PC-3 (cell line): Measurements from ENCODE around the gene CFAP54.

Experiments used
- CTCF ChIP-seq: fragments of 300-600 bp; sonication (generic); conservative IDR thresholded peaks from 2 replicates; pipeline ENCODE4 v1.5.1; 2017; ENCODE audit warnings: antibody characterized with exemption, low read depth, mild to moderate bottlenecking, low read length
- EZH2 ChIP-seq: fragments of 300-600 bp; sonication (generic); IDR thresholded peaks from one replicate; pipeline ENCODE4 v1.6.1; 2017; ENCODE audit warnings: antibody characterized with exemption, mild to moderate bottlenecking, low read length; ENCODE audit not compliant: unreplicated experiment

DNA sequence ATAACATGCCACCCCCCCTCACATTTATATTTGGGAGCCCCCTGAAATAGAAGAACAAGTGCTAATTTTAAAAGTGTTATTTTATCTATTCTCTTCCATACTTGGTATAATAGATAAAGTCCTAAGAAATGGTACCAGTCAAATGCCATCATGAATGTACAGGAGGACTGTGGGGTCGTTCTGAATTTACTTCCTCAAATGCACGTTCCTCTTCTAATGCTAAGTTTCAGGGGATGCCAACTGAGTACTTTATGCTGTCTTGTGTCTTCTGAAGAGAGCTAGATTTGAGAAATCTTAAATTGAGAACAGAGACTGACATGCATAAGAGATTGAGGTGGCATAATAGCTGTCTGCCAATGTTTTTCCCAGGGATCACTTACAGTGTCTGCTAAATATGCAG, 59.0 kb downstream of the CFAP54 start:
- TF ChIP-seq CTCF (no peak), EZH2 (no peak)
